ENCODE results near the gene ING3. TPM values are rescaled to one million over a fixed set of nuclear protein-coding genes. Genes with fewer than 3 reads are reported as not detected.

Gene ING3
- total and polyA plus RNA-seq, 11 donors = 5.4 to 16.0 (median 12.5) TPM

DNA sequence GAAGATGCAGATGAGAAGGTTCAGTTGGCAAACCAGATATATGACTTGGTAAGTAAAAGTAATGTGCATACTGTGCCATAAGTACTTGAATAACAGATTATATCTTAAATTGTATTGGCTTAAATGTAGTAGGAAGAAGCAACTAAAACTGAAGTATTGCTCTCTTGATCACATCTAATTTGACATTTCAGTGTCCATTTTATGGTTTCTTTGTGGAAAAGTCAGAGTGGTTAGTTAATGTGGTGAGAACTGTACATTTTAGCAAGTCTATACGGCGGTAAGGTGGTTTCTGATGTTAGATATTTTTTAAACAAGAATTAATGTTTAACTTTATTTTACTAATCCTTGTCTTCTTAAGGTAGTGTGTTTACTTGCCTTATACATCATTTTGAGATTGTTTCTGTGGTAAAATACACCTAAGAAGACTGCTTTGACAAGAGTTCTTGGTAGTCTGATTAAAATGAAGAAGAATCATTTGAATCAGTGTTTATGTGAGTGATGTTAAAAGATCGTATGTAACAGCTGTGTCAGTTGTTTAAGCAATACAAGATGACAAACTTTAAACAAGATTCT lies 5.1 kb downstream of the ING3 start:
- TF ChIP-seq, protein P1, sequence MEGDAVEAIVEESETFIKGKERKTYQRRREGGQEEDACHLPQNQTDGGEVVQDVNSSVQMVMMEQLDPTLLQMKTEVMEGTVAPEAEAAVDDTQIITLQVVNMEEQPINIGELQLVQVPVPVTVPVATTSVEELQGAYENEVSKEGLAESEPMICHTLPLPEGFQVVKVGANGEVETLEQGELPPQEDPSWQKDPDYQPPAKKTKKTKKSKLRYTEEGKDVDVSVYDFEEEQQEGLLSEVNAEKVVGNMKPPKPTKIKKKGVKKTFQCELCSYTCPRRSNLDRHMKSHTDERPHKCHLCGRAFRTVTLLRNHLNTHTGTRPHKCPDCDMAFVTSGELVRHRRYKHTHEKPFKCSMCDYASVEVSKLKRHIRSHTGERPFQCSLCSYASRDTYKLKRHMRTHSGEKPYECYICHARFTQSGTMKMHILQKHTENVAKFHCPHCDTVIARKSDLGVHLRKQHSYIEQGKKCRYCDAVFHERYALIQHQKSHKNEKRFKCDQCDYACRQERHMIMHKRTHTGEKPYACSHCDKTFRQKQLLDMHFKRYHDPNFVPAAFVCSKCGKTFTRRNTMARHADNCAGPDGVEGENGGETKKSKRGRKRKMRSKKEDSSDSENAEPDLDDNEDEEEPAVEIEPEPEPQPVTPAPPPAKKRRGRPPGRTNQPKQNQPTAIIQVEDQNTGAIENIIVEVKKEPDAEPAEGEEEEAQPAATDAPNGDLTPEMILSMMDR (IDR thresholded peaks at IDR 0.05) = no peak
- no peak for TF ChIP-seq POLR2A (IDR thresholded peaks at IDR 0.05)
- Histone ChIP-seq H3K27ac (no peak overlapping the region), H3K9me3 (no peaks in the 10 kb centered on the region), H3K4me3 (no peak overlapping the region), H3K36me3 (peaks cover 0 to 78% (median 66%) of the 10 kb centered on the region in 9 donors), H3K27me3 (no peaks in the 10 kb centered on the region), H3K4me1 (peaks cover 6 to 21% (median 16%) of the 10 kb centered on the region in 12 donors)
- intact Hi-C loops (cut with DNase I) = no loop called here
- 81 to 93% (median 89%) methylated on average over 3 of the region's 3 CpGs for WGBS, 4 donors
- no peak for ATAC-seq
- no peak for DNase-seq

GRCh38 chr7:120959929-120960484 lies 9.4 kb downstream of the ING3 start:
- 86 to 94% (median 90%) methylated on average over 8 of the region's 8 CpGs for WGBS, 4 donors
- H3K9me3 ChIP-seq = no peaks in the 10 kb centered on the region
- H3K27me3 ChIP-seq = no peaks in the 10 kb centered on the region
- no peak overlapping the region for H3K4me3 ChIP-seq
- peaks cover 0 to 23% (median 6%) of the 10 kb centered on the region in 12 donors for H3K4me1 ChIP-seq
- H3K27ac ChIP-seq = no peak overlapping the region
- ATAC-seq (no peak), DNase-seq (no peak)
- intact Hi-C loops (cut with DNase I) = no loop called here
- TF ChIP-seq, protein P1 (IDR thresholded peaks at IDR 0.05) = no peak
- TF ChIP-seq POLR2A (IDR thresholded peaks at IDR 0.05) = no peak
- peaks cover 0 to 59% (median 49%) of the 10 kb centered on the region in 9 donors for H3K36me3 ChIP-seq

DNA sequence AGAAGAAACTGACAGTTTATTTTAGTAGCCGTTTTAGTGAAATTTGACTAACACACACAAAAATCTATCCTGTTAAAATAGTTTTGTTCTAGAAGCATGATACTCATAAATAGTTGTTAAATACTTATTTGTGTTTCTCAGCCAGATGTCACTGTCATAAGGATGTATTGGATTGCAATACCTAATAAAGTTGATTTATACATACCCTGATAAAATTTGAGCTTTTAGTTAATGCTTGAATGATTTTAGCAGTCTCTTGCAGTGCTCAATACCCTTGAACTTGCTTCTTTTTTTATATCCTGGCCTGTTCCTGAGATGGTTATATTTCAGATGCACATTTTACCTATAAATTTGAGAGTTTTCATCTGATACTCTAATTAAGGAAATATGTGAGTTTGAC lies 10.1 kb downstream of the ING3 start:
- TF ChIP-seq, protein P1 (IDR thresholded peaks at IDR 0.05) = no peak
- no peak for TF ChIP-seq POLR2A (IDR thresholded peaks at IDR 0.05)
- intact Hi-C loops (cut with DNase I) = no loop called here
- H3K9me3 ChIP-seq = no peaks in the 10 kb centered on the region
- peaks cover 0 to 23% (median 6%) of the 10 kb centered on the region in 12 donors for H3K4me1 ChIP-seq
- ATAC-seq (no peak), DNase-seq (no peak)
- H3K27me3 ChIP-seq = no peaks in the 10 kb centered on the region
- H3K27ac ChIP-seq = no peak overlapping the region
- H3K36me3 ChIP-seq = peaks cover 0 to 59% (median 49%) of the 10 kb centered on the region in 9 donors
- 80 to 92% (median 90%) methylated on average over 1 of the region's 1 CpG for WGBS, 4 donors
- no peak overlapping the region for H3K4me3 ChIP-seq

- H3K27ac ChIP-seq = no peak overlapping the region
- H3K27me3 ChIP-seq = no peaks in the 10 kb centered on the region
- no peak overlapping the region for H3K4me3 ChIP-seq
- H3K9me3 ChIP-seq = no peaks in the 10 kb centered on the region
- TF ChIP-seq POLR2A (IDR thresholded peaks at IDR 0.05) = no peak
- TF ChIP-seq, protein P1 (IDR thresholded peaks at IDR 0.05) = no peak
- whole genome bisulfite sequencing, 4 donors = 45 to 58% (median 53%) methylated on average over 1 of the region's 1 CpG
- ATAC-seq (no peak), DNase-seq (no peak)
- intact Hi-C loops (cut with DNase I) = no loop called here
- H3K4me1 ChIP-seq = peaks cover 0 to 23% (median 6%) of the 10 kb centered on the region in 12 donors
- H3K36me3 ChIP-seq = peaks cover 0 to 59% (median 49%) of the 10 kb centered on the region in 9 donors
Observed at GRCh38 chr7:120961638-120962173, 11.1 kb downstream of the ING3 start.

All from heart left ventricle (tissue), 16 donors.